ENCODE results near the gene CHRNA10.

GRCh38 chr11:3664032-3664630, 7.1 kb downstream of the CHRNA10 start:
- TF ChIP-seq CTCF (IDR thresholded peaks at IDR 0.05) (no peak), POLR2A (IDR thresholded peaks at IDR 0.05) (no peak)
